KBM-7 (cell line): Measurements from ENCODE around the gene PARG.
"Not testable (repeated sequence)": the region's sequence is repeated elsewhere in the genome, so short reads cannot be mapped to it uniquely, and the experiment has no call there.

Source experiments
- DNase-seq: peaks from one replicate; pipeline ENCODE4 v3.0.0-alpha.2; 2015
- in situ Hi-C: fragments of 300-500 bp; cut with MboI; formaldehyde crosslinking; loops from 2 replicates; pipeline ENCODE4 v1.14.3; 2020; ENCODE audit warnings: low sequenced_read_pairs, low pct_unique_long_range_greater_than_20kb, mixed read lengths

PARG gene

GRCh38 chr10:49941447-49942338 lies at the start of gene PARG, which contains the start of gene TIMM23B:
TSS of gene PARG (minus strand) at chr10:49942027. CDS start at chr10:49941725, 302 bp downstream.
TSS of gene TIMM23B (plus strand) at chr10:49942053. CDS start at chr10:49942195, 142 bp downstream.
- peak; percentile 83 for DNase-seq
- in situ Hi-C loops, result not testable (repeated sequence)

- in situ Hi-C loops, result not testable (repeated sequence)
Observed at GRCh38 chr10:49988376-49988775, 46.5 kb upstream of the PARG start, which contains the start of gene AGAP6. TSS of gene AGAP6 (plus strand) at chr10:49988406. CDS start at chr10:49988716, 310 bp downstream.

GRCh38 chr10:49987207-49987606 lies 45.4 kb upstream of the PARG start:
- DNase-seq, in situ Hi-C loops: not testable (repeated sequence)

More at GRCh38 chr10:49988376-49988775, 46.5 kb upstream of the PARG start, which contains the start of gene AGAP6:
- not testable (repeated sequence) for DNase-seq

GRCh38 chr10:49977756-49978155 lies 35.9 kb upstream of the PARG start:
- DNase-seq, in situ Hi-C loops: not testable (repeated sequence)

GRCh38 chr10:49972094-49972493 lies 30.3 kb upstream of the PARG start:
- DNase-seq, in situ Hi-C loops: not testable (repeated sequence)

GRCh38 chr10:49971466-49971865 lies 29.6 kb upstream of the PARG start:
- in situ Hi-C loops, DNase-seq: not testable (repeated sequence)

- not testable (repeated sequence) for DNase-seq
Observed at GRCh38 chr10:49970331-49970857, 28.6 kb upstream of the PARG start.

GRCh38 chr10:49953122-49953521 lies 11.3 kb upstream of the PARG start:
- DNase-seq, result peak; percentile 35

More at GRCh38 chr10:49970331-49970857, 28.6 kb upstream of the PARG start:
- in situ Hi-C loops, result not testable (repeated sequence)

GRCh38 chr10:49952006-49952405 lies 10.2 kb upstream of the PARG start:
- in situ Hi-C loops, DNase-seq: not testable (repeated sequence)

More at GRCh38 chr10:49953122-49953521, 11.3 kb upstream of the PARG start:
- in situ Hi-C loops, result not testable (repeated sequence)

GRCh38 chr10:49948737-49949136 lies 6.9 kb upstream of the PARG start:
- in situ Hi-C loops, DNase-seq: not testable (repeated sequence)

- in situ Hi-C loops, DNase-seq: not testable (repeated sequence)
Observed at GRCh38 chr10:49948142-49948541, 6.3 kb upstream of the PARG start.

- DNase-seq, result peak; percentile 16
- in situ Hi-C loops, result not testable (repeated sequence)
Observed at GRCh38 chr10:49943607-49944006, 1.8 kb upstream of the PARG start.

- DNase-seq, result peak; percentile 21
- in situ Hi-C loops, result not testable (repeated sequence)
Observed at GRCh38 chr10:49942339-49942705, 495 bp upstream of the PARG start.

GRCh38 chr10:49931959-49932728 lies 9.7 kb downstream of the PARG start:
- DNase-seq, in situ Hi-C loops: not testable (repeated sequence)

GRCh38 chr10:49931276-49931675 lies 10.6 kb downstream of the PARG start:
- DNase-seq, in situ Hi-C loops: not testable (repeated sequence)

- in situ Hi-C loops, DNase-seq: not testable (repeated sequence)
Observed at GRCh38 chr10:49923572-49923971, 18.3 kb downstream of the PARG start.

GRCh38 chr10:49922041-49922440 lies 19.8 kb downstream of the PARG start:
- in situ Hi-C loops, result not testable (repeated sequence)

GRCh38 chr10:49917927-49918326 lies 23.9 kb downstream of the PARG start:
- DNase-seq, in situ Hi-C loops: not testable (repeated sequence)

More at GRCh38 chr10:49922041-49922440, 19.8 kb downstream of the PARG start:
- DNase-seq, result not testable (repeated sequence)

GRCh38 chr10:49916451-49916850 lies 25.4 kb downstream of the PARG start:
- in situ Hi-C loops, DNase-seq: not testable (repeated sequence)
